ENCODE measurements around the gene UBXN6.

Gene UBXN6

DNA sequence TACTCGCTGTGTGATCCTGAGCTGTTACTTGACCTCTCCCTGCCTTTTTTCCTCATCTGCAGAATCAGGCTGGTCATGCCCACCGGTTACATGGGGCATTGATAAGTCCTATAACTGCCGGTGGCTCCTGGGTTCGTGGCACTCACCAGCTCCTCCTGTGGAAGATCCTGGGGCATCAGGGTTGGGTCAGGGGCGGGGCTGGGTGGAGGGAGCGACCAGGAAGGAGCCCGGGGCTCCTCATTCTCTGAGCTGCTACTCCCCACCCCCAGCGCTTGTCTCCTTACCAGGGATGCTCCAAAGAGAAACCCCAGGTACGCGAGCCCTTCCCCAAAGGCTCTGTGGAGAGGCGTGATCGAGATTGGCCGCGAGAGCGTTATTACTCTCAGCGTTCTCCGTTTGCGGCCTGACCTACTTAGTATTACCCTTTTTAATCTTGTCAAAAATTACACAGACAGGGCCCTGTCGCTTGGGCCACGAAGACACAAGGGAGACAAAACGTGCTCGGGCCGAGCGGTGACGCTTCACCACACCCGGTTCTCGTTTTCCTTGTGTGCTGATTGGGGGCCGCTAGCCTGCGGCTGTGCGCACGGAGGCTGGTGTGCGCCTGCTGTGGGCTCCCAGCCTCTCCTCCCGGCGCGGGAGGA, 25.2 kb upstream of the UBXN6 start:
- Histone ChIP-seq H3K36me3 (peaks cover 0 to 90% (median 32%) of the 10 kb centered on the region in 3 donors), H3K27ac (no peak overlapping the region), H3K27me3 (no peaks in the 10 kb centered on the region), H3K9me3 (no peaks in the 10 kb centered on the region), H3K4me1 (no peaks in the 10 kb centered on the region), H3K4me3 (no peak overlapping the region)
- intact Hi-C loops (cut with DNase I; ENCODE audit: low total_unique reads): no loop called here
- no peak for TF ChIP-seq CTCF (IDR thresholded peaks at IDR 0.05)
- DNase-seq: no peak

DNA sequence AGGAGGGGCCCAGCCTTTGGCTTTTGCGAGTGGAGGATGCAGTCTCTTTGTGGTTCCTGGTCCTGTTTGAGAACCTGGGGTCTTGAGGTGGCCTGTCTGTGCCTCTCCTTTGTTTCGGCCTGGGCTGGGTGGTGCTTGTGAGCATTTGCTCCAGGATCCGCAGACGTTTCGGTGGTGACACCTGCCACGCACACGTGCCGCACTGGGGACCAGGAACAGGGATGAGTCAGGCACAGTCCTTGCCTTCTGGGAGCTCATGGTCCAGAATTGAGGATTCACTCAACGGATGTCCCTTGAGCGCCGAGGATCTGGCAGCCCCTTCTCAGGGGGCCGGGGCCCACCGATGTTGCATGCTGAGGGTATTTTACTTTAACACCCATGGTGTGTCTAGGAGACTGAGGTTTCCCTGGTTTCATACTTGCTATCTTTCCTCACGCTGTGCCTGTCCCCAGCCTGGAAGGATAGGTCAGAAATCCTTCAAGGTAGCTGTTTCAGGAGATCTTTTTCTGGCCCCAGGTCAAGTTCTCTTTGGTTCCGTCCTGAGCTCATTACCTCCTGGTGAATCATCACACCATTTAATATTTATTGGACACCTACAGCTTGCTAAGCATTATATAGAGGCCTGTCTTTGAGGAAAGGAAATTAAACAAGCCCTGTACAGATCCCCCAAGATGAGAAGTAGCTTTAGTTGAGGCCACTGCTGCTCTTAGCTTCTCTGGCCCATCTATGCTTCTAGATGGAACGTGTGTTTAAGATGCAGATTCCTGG, 19.6 kb upstream of the UBXN6 start:
- intact Hi-C loops (cut with DNase I; ENCODE audit: low total_unique reads): no loop called here
- DNase-seq: no peak
- Histone ChIP-seq H3K9me3 (no peaks in the 10 kb centered on the region), H3K27ac (no peak overlapping the region), H3K27me3 (no peaks in the 10 kb centered on the region), H3K4me3 (no peak overlapping the region), H3K4me1 (peaks cover 0 to 27% (median 25%) of the 10 kb centered on the region in 4 donors), H3K36me3 (peaks cover 15 to 70% (median 37%) of the 10 kb centered on the region in 3 donors)
- no peak for TF ChIP-seq CTCF (IDR thresholded peaks at IDR 0.05)

DNA sequence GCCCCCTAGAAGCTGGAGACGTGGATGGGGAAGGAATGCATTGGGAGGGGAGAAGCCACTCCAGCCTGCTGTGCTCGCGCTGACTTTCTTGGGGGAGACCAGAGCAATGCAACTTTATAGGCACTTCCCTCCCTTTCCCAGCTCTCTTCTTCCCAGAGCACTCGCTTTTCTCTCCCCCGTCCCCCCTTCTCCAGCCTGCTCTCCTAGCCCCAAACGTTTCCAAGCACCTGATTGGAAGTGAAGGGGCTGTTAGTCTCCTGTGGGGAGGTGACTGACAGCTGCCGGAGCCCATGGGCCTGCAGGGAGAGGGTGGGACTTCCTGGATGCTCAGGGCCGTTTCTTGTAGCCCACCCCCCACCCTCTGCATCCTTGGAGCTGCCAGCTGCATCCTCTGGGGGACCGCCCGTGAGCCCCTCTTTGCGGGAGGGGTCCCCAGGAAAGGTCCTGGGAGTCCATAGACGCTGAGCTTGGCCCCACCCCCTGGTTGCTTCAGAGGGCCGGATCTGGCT, 17.0 kb upstream of the UBXN6 start:
- H3K4me3 ChIP-seq: peak overlapping the region; percentile 16 to 98
- intact Hi-C loops (cut with DNase I; ENCODE audit: low total_unique reads): no loop called here
- H3K4me1 ChIP-seq: peaks cover 0 to 31% (median 25%) of the 10 kb centered on the region in 4 donors
- H3K36me3 ChIP-seq: peaks cover 15 to 44% (median 28%) of the 10 kb centered on the region in 3 donors
- no peaks in the 10 kb centered on the region for H3K9me3 ChIP-seq
- H3K27me3 ChIP-seq: no peaks in the 10 kb centered on the region
- no peak for TF ChIP-seq CTCF (IDR thresholded peaks at IDR 0.05)
- DNase-seq: no peak
- H3K27ac ChIP-seq: peak overlapping the region; percentile 22 to 30

- Histone ChIP-seq H3K4me3 (peak overlapping the region; percentile 16 to 98), H3K27me3 (no peaks in the 10 kb centered on the region), H3K27ac (peak overlapping the region; percentile 22 to 30), H3K9me3 (no peaks in the 10 kb centered on the region), H3K36me3 (peaks cover 15 to 37% (median 27%) of the 10 kb centered on the region in 3 donors), H3K4me1 (peaks cover 0 to 31% (median 25%) of the 10 kb centered on the region in 4 donors)
- intact Hi-C loops (cut with DNase I; ENCODE audit: low total_unique reads): no loop called here
- TF ChIP-seq CTCF (IDR thresholded peaks at IDR 0.05): no peak
- DNase-seq: no peak
Measured at GRCh38 chr19:4473763-4474513, 16.3 kb upstream of the UBXN6 start.

DNA sequence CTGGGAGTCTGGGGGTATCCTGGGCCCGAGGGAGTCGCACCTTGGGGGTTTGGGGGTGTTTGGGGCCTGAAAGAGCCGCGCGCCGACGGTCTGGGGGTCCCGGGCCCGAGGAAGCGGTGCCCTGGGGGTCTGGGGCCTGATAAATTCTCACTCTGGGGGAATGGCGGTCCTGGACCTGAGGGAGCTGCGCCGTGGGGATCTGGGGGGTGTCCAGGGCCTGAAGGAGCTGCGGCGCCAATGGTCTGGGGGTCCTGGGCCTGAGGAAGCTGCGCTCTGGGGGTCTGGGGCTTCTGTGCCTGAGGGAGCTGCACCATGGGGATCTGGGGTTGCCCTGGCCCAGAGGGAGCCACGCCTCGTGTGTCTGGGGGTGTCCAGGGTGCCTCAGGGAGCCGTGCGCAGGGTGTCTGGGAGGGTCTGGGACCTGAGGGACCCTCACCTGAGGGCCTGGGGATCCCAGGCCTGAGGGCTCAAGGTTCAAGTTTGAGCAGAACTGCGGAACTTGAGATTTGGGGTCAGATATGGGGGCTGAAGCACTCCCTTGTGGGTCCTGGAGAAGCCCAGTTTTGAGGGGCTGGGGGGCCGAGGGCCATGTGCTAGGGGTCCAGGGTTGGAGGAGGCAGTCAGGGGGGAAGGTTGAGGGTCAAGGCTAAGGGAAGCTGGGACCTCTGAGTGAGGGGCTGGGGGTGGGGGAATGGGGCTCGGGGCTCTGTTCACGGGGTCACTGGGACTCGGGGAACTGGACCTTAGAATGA, 15.6 kb upstream of the UBXN6 start:
- H3K27ac ChIP-seq: peak overlapping the region; percentile 63 to 77
- H3K36me3 ChIP-seq: peaks cover 15 to 30% (median 19%) of the 10 kb centered on the region in 3 donors
- no peaks in the 10 kb centered on the region for H3K27me3 ChIP-seq
- TF ChIP-seq CTCF (IDR thresholded peaks at IDR 0.05): no peak
- H3K4me1 ChIP-seq: peaks cover 0 to 31% (median 25%) of the 10 kb centered on the region in 4 donors
- intact Hi-C loops (cut with DNase I; ENCODE audit: low total_unique reads): no loop called here
- no peak for DNase-seq
- no peaks in the 10 kb centered on the region for H3K9me3 ChIP-seq
- H3K4me3 ChIP-seq: peak overlapping the region; percentile 97 to 98
